Lower leg skin (tissue), 3 donors: ENCODE data around the gene PHLDB3.

ENCODE experiments used
- POLR2A ChIP-seq, 2 donors: fragments of 450-650 bp; IDR thresholded peaks; one replicate each; pipeline ENCODE4 v1.6.1; 2016 to 2017; ENCODE audit warnings: antibody characterized with exemption in 2 of 2, mild to moderate bottlenecking in 1 of 2, moderate library complexity in 1 of 2
- TF ChIP-seq, protein P1 (sequence below), 3 donors: fragments of 450-650 bp; IDR thresholded peaks; one replicate each; pipeline ENCODE4 v1.5.1; 2016; ENCODE audit warnings: antibody characterized with exemption in 3 of 3, mild to moderate bottlenecking in 3 of 3, moderate library complexity in 2 of 3

DNA sequence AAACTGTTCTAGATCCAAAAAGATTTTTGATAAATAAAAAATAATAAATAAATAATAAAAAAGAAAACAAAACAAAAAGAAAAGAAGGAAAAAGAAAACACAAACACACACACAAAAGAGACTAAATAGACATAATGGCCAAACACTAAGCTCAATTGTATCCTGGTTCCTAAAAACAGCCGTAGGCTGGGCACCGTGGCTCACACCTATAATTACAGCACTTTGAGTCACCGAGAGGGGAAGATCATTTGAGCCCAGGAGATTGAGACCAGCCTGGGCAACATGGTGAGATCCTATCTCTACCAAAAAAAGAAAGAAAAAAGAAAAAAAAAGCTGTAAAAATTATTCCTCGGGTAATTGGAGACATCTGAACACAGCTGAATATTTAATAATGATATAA lies 13.5 kb upstream of the PHLDB3 start:
- no peak for TF ChIP-seq POLR2A (IDR thresholded peaks at IDR 0.05)
- TF ChIP-seq, protein P1, sequence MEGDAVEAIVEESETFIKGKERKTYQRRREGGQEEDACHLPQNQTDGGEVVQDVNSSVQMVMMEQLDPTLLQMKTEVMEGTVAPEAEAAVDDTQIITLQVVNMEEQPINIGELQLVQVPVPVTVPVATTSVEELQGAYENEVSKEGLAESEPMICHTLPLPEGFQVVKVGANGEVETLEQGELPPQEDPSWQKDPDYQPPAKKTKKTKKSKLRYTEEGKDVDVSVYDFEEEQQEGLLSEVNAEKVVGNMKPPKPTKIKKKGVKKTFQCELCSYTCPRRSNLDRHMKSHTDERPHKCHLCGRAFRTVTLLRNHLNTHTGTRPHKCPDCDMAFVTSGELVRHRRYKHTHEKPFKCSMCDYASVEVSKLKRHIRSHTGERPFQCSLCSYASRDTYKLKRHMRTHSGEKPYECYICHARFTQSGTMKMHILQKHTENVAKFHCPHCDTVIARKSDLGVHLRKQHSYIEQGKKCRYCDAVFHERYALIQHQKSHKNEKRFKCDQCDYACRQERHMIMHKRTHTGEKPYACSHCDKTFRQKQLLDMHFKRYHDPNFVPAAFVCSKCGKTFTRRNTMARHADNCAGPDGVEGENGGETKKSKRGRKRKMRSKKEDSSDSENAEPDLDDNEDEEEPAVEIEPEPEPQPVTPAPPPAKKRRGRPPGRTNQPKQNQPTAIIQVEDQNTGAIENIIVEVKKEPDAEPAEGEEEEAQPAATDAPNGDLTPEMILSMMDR (IDR thresholded peaks at IDR 0.05): no peak
